Endothelial cell of umbilical vein (primary cell): ENCODE data around the gene FZD7. TPM values are rescaled to one million over a fixed set of nuclear protein-coding genes. Genes with fewer than 3 reads are reported as not detected.

Experiments used
- BruUV-seq: library from RNA; stranded (reverse); fragments of 400-500 nt; replicated peaks from 2 replicates; lab custom pipeline; 2021; lab: Mats Ljungman, UMichigan
- CTCF ChIA-PET: fragments of 300-600, 350-600 bp; sonication (Branson Sonifier 250); formaldehyde crosslinking; loops from one replicate; lab custom pipeline; 2021; ENCODE audit warnings: antibody characterized with exemption, inconsistent platforms; lab: Charles Lee
- POLR2A ChIA-PET: fragments of 300-600, 350-600 bp; sonication (Branson Sonifier 250); formaldehyde crosslinking; loops from one replicate; lab custom pipeline; 2021; ENCODE audit warnings: antibody characterized with exemption, inconsistent platforms; lab: Charles Lee
- DNase-seq: peaks from one replicate; pipeline ENCODE4 v3.0.0-alpha.2; 2011; ENCODE audit warnings: low read depth, low spot score
- FAIRE-seq: peaks from 2 replicates; lab custom pipeline; 2011; peaks lifted over from hg19 to GRCh38; lab: Jason Lieb, UNC
- H2AFZ ChIP-seq: 2 replicates; pipeline ENCODE4 v1.6.0; 2012; ENCODE audit warnings: low read depth, low read length, control low read depth, inconsistent platforms
- H3K27ac ChIP-seq: 2 replicates; pipeline ENCODE4 v1.5.1; 2011; ENCODE audit warnings: low read depth, mild to moderate bottlenecking, control low read depth, low read length, moderate library complexity; ENCODE audit not compliant: insufficient read depth
- H3K27me3 ChIP-seq, 2 experiments: 2 replicates each; pipeline versions ENCODE4 v1.6.0 to v1.6.1; 2011; ENCODE audit warnings: low read length in 2 of 2, mixed read lengths in 1 of 2; ENCODE audit not compliant: control insufficient read depth in 2 of 2, insufficient read depth in 2 of 2
- H3K36me3 ChIP-seq, 2 experiments: 2 replicates in 1 of 2; 3 replicates in 1 of 2; pipeline ENCODE4 v1.5.1; 2011; ENCODE audit warnings: low read length in 2 of 2, mild to moderate bottlenecking in 1 of 2, moderate library complexity in 1 of 2; ENCODE audit not compliant: control insufficient read depth in 2 of 2, insufficient read depth in 2 of 2; ENCODE audit errors: extremely low read depth in 1 of 2
- H3K4me1 ChIP-seq: 3 replicates; pipeline ENCODE4 v1.5.1; 2011; ENCODE audit warnings: mild to moderate bottlenecking, low read length; ENCODE audit not compliant: control insufficient read depth, insufficient read depth; ENCODE audit errors: extremely low read depth
- H3K4me2 ChIP-seq: 2 replicates; pipeline ENCODE4 v1.6.1; 2011; ENCODE audit warnings: low read length, control low read depth, mixed read lengths; ENCODE audit not compliant: insufficient read depth
- H3K4me3 ChIP-seq, 3 experiments: fragments of 200-600 bp in 1 of 3; sonication (generic), shearing (Covaris generic) in 1 of 3; replicated peaks in 1 of 3; 2 replicates each; pipeline ENCODE4 v1.5.1; 2011 to 2016; ENCODE audit warnings: control low read depth in 3 of 3, low read length in 3 of 3, mild to moderate bottlenecking in 2 of 3, inconsistent platforms in 1 of 3, low read depth in 1 of 3, moderate library complexity in 1 of 3; ENCODE audit not compliant: insufficient read depth in 1 of 3
- H3K79me2 ChIP-seq: 2 replicates; pipeline ENCODE4 v1.6.0; 2012; ENCODE audit warnings: low read length, inconsistent platforms; ENCODE audit not compliant: control insufficient read depth, insufficient read depth
- H3K9ac ChIP-seq: replicated peaks from 2 replicates; pipeline ENCODE3; 2011; ENCODE audit warnings: low read length, control low read depth; ENCODE audit not compliant: insufficient read depth; ENCODE audit errors: extremely low read depth
- H3K9me1 ChIP-seq: replicated peaks from 3 replicates; pipeline ENCODE4 v1.6.0; 2011; ENCODE audit warnings: mild to moderate bottlenecking, low read length; ENCODE audit not compliant: control insufficient read depth, insufficient read depth; ENCODE audit errors: extremely low read depth
- H3K9me3 ChIP-seq: replicated peaks from 2 replicates; pipeline ENCODE4 v1.5.1; 2012; ENCODE audit warnings: low read length, inconsistent platforms; ENCODE audit not compliant: control insufficient read depth, insufficient read depth
- H4K20me1 ChIP-seq: replicated peaks from 2 replicates; pipeline ENCODE3; 2011; ENCODE audit warnings: mild to moderate bottlenecking, low read length; ENCODE audit not compliant: control insufficient read depth, insufficient read depth; ENCODE audit errors: extremely low read depth
- EZH2 ChIP-seq: IDR thresholded peaks from 2 replicates; pipeline ENCODE4 v1.6.1; 2012; ENCODE audit warnings: borderline replicate concordance, low read depth, mild to moderate bottlenecking, moderate library complexity, low read length, inconsistent platforms; ENCODE audit not compliant: severe bottlenecking
- FOS ChIP-seq: IDR thresholded peaks from 2 replicates; pipeline ENCODE4 v1.6.1; 2011; ENCODE audit warnings: mild to moderate bottlenecking, low read length, moderate library complexity, borderline replicate concordance; ENCODE audit not compliant: insufficient read depth
- GATA2 ChIP-seq: IDR thresholded peaks from 2 replicates; pipeline ENCODE4 v1.7.0; 2011; ENCODE audit warnings: low read depth, mild to moderate bottlenecking, moderate library complexity, mixed read lengths, low read length; ENCODE audit not compliant: insufficient read length, insufficient read depth
- JUN ChIP-seq: IDR thresholded peaks from 2 replicates; pipeline ENCODE4 v1.6.1; 2011; ENCODE audit warnings: borderline replicate concordance, low read depth; ENCODE audit not compliant: insufficient read length, insufficient read depth
- MYC ChIP-seq: IDR thresholded peaks from one replicate; pipeline ENCODE4 v1.6.1; 2011; ENCODE audit warnings: mild to moderate bottlenecking, low read depth, low read length
- POLR2A ChIP-seq: IDR thresholded peaks from 2 replicates; pipeline ENCODE4 v1.6.1; 2012; ENCODE audit warnings: low read depth, mild to moderate bottlenecking, control low read depth, low read length
- POLR2AphosphoS5 ChIP-seq: IDR thresholded peaks from 2 replicates; pipeline ENCODE4 v1.6.1; 2012; ENCODE audit warnings: low read depth, mild to moderate bottlenecking, control low read depth, low read length, moderate library complexity; ENCODE audit not compliant: insufficient read depth
- dilution Hi-C: fragments of 300-500 bp; cut with MboI; formaldehyde crosslinking; loops from one replicate; pipeline ENCODE4 v1.15.0; 2019; ENCODE audit warnings: low sequenced_read_pairs; ENCODE audit not compliant: extremely low pct_ligation_motif_present
- intact Hi-C: fragments of 100-400 bp; cut with micrococcal nuclease; formaldehyde crosslinking; loops from one replicate; pipeline ENCODE4 v1.10.0; 2022
- polyA plus RNA-seq, 4 experiments: library from polyadenylated mRNA; depleted of rRNA in 3 of 4; stranded (reverse) in 3 of 4; unstranded in 1 of 4; fragments of >200 nt; gene quantifications; 2 replicates each; pipeline versions ENCODE4 v1.2.1 to v1.2.3, GENCODE V29; 2011 to 2012; ENCODE audit warnings: missing spikeins in 1 of 4
- total RNA-seq: library from RNA; stranded (reverse); gene quantifications from 2 replicates; pipeline ENCODE4 v1.2.3, GENCODE V29; 2021
- TF ChIP-seq, protein P1 (sequence below), 2 donors: IDR thresholded peaks; 1 replicate in 1 of 2; 2 replicates in 1 of 2; pipeline ENCODE4 v1.5.1; 2011; ENCODE audit warnings: low read length in 2 of 2, mild to moderate bottlenecking in 2 of 2, moderate library complexity in 2 of 2, control low read depth in 1 of 2, inconsistent platforms in 1 of 2, low read depth in 1 of 2; ENCODE audit not compliant: insufficient read depth in 1 of 2; ENCODE audit errors: extremely low read depth in 1 of 2
- TF ChIP-seq, protein P2 (sequence below): IDR thresholded peaks from 2 replicates; pipeline ENCODE4 v1.6.1; 2011; ENCODE audit not compliant: insufficient read depth, insufficient read length

FZD7 gene
- total and polyA plus RNA-seq, 2 donors (not counting 3 experiments of a cell fraction or from before 2014, with no cell fraction given) = 0.15 to 0.29 TPM

DNA sequence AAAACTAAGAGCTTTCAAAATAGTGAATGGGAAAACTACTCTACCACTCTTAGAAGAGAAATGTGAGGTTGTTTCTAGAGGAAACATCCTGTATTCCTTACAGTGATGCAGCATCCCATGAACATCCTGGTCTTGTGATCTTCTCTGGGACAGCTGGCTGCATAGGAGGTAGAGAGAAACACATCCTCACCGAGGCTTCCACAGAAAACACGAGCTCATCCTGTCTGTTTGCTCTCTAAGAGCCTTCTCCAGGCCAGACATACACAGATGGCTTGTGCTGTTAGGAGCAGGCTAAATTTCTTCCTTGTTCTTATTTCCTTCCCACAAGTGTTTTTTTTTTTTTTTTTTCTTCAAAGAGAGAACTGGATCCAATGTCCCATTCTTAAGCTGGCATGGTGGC is 14.7 kb upstream of the FZD7 start:
- no peaks in the 10 kb centered on the region for H3K9me1 ChIP-seq
- no peak overlapping the region for H3K4me3 ChIP-seq
- peaks cover 10 to 26% of the 10 kb centered on the region in 2 experiments for H3K27me3 ChIP-seq
- ChIA-PET CTCF (interaction anchor here (0.7 to 2.4 kb wide), 4 partner anchors 13 to 37 kb away, joined by 3 to 14 read pairs (median 3); no protein-coding TSS in a partner anchor), POLR2A (no interaction called here)
- no peaks in the 10 kb centered on the region for H3K9me3 ChIP-seq
- H2AFZ ChIP-seq = no peak overlapping the region
- no peaks in the 10 kb centered on the region for H4K20me1 ChIP-seq
- H3K79me2 ChIP-seq = no peaks in the 10 kb centered on the region
- H3K9ac ChIP-seq = no peak overlapping the region
- H3K4me1 ChIP-seq = no peaks in the 10 kb centered on the region
- dilution Hi-C loops (no loop called here), intact Hi-C loops (no loop called here)
- no peaks in the 10 kb centered on the region for H3K36me3 ChIP-seq
- no peak for DNase-seq
- no peak overlapping the region for H3K27ac ChIP-seq
- no peak overlapping the region for H3K4me2 ChIP-seq
- FAIRE-seq = no peak
- BruUV-seq = no TSS peak
- TF ChIP-seq MYC (no peak), FOS (no peak), POLR2AphosphoS5 (no peak), JUN (no peak), EZH2 (no peak), GATA2 (no peak), POLR2A (no peak)
- TF ChIP-seq, protein P1, sequence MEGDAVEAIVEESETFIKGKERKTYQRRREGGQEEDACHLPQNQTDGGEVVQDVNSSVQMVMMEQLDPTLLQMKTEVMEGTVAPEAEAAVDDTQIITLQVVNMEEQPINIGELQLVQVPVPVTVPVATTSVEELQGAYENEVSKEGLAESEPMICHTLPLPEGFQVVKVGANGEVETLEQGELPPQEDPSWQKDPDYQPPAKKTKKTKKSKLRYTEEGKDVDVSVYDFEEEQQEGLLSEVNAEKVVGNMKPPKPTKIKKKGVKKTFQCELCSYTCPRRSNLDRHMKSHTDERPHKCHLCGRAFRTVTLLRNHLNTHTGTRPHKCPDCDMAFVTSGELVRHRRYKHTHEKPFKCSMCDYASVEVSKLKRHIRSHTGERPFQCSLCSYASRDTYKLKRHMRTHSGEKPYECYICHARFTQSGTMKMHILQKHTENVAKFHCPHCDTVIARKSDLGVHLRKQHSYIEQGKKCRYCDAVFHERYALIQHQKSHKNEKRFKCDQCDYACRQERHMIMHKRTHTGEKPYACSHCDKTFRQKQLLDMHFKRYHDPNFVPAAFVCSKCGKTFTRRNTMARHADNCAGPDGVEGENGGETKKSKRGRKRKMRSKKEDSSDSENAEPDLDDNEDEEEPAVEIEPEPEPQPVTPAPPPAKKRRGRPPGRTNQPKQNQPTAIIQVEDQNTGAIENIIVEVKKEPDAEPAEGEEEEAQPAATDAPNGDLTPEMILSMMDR (IDR thresholded peaks at IDR 0.05; ENCODE audit: extremely low read depth in 1 of 2, insufficient read depth in 1 of 2, low read depth in 1 of 2, low read length in 2 of 2) = no peak
- TF ChIP-seq, protein P2, sequence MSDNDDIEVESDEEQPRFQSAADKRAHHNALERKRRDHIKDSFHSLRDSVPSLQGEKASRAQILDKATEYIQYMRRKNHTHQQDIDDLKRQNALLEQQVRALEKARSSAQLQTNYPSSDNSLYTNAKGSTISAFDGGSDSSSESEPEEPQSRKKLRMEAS = no peak
